Measurements from ENCODE around the gene DNAH6.
A peak's percentile ranks its signal among the peaks of the same experiment; 100 is the strongest.

DNA sequence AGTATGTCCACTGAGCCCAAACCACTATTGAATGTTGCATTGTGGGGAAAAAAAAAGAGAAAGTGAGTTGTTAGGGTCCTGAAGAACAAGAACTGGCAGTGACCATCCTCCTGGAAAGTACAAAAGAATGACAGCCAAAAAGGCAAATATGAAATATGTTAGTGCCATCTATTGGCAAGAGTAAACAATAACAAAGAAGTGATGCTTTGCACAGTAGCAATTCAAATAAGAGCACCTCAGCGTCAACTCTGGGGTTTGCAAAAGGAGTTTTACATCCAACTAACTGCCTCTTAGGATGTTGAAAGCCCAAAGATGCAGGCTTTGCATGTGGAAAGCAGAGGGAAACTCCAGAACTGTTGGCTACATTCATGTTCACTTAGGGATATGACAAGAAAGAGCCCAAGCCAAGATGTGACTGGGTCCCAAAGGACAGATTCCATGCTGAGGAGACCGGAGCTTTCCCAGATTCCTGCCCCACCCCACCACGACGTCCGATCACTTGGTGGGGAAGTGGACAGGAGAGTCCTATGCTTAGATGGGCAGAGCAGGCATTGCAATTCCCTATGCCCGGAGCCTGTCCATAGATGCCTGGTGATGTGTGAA lies 349.0 kb downstream of the DNAH6 start:
- TF ChIP-seq, protein P1, sequence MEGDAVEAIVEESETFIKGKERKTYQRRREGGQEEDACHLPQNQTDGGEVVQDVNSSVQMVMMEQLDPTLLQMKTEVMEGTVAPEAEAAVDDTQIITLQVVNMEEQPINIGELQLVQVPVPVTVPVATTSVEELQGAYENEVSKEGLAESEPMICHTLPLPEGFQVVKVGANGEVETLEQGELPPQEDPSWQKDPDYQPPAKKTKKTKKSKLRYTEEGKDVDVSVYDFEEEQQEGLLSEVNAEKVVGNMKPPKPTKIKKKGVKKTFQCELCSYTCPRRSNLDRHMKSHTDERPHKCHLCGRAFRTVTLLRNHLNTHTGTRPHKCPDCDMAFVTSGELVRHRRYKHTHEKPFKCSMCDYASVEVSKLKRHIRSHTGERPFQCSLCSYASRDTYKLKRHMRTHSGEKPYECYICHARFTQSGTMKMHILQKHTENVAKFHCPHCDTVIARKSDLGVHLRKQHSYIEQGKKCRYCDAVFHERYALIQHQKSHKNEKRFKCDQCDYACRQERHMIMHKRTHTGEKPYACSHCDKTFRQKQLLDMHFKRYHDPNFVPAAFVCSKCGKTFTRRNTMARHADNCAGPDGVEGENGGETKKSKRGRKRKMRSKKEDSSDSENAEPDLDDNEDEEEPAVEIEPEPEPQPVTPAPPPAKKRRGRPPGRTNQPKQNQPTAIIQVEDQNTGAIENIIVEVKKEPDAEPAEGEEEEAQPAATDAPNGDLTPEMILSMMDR (IDR thresholded peaks at IDR 0.05): peak; percentile 44
- no peak for TF ChIP-seq ZFX (IDR thresholded peaks at IDR 0.05; ENCODE audit: borderline replicate concordance)

Data from 22Rv1 (cell line).